HL-60/S4 treated with phorbol 12-myristate 13-acetate at 8.2 ng/mL for 4 days and 3 days (cell line): Measurements from ENCODE around the gene KBTBD7.
"Not testable (repeated sequence)": the region's sequence is repeated elsewhere in the genome, so short reads cannot be mapped to it uniquely, and the experiment has no call there.

Source experiments
- in situ Hi-C: fragments of 300-500 bp; cut with MboI; formaldehyde crosslinking; loops from 2 replicates; pipeline ENCODE4 v1.15.0; 2022; ENCODE audit warnings: low sequenced_read_pairs

KBTBD7 gene

DNA sequence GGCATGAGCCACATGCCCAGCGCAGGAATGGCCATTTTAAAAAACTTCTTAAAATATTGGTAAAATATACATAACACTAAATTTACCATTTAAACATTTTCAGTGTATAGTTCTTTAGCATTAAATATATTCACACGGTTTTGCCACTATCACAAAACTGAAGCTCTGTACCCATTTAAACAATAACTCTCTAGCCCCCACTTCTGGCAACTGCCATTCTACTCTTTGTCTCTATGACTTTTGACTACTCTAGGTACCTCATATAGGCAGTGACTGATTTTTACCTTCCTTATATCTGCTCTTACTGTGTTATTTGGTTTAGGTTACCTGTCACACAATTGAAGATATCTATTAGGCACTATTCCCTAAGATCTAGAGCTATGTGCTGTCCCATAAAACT lies 2.3 kb upstream of the KBTBD7 start:
- in situ Hi-C loops: no loop called here

DNA sequence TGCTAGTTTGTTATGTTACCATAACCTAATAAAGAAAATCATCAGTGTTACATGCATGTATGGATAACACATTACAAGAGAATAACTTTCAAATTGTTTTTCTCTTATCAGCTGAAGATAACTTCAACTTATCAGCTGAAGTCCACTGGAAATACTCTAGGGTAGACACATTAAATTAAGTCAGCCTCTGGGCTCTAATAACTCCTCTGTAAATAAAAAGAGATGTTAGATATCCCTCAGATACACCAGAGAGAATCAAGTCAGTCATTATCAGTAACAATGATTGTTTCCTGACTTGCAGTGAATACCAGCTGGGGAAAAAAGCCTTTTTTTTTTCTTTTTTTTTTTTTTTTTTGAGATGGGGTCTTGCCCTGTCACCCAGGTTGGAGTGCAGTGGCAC lies 1.6 kb upstream of the KBTBD7 start:
- in situ Hi-C loops: no loop called here

DNA sequence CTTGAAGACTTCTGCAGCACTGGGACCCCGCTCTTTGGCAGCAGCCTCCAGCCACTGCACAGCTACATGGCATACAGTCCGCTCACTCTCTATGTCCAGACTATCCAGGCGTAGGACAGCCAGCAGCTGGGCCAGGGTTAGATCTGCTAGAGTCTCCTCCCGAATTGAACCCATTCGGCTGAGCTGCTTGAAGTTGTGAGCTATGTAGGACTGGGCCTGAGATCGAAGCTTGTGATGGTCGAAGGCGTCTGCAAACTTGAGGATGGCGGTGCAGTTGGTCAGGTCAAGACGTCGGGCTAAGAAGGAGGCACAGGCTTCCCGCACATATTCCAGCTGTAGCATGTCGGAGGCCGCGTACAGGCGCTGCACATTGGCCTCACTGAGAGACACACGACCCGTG lies 900 bp downstream of the KBTBD7 start:
- in situ Hi-C loops: no loop called here

DNA sequence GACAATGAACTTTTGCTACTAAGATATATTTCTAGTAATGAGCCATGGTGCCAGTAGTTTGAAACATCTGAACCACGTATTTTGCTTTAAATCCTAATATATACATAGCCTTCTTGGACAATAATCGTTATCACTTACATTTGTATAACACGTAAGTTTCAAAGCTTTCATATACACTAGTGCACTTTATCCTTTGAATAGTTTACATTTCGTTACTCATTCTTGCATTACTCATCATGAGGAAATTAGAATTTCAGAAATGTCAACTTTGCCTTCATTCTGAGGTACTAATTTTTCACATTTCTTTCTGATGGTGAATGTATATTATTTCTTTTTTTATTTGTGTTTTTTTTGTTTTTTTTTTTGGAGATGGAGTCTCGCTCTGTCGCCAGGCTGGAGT lies 5.8 kb downstream of the KBTBD7 start:
- in situ Hi-C loops: no loop called here

DNA sequence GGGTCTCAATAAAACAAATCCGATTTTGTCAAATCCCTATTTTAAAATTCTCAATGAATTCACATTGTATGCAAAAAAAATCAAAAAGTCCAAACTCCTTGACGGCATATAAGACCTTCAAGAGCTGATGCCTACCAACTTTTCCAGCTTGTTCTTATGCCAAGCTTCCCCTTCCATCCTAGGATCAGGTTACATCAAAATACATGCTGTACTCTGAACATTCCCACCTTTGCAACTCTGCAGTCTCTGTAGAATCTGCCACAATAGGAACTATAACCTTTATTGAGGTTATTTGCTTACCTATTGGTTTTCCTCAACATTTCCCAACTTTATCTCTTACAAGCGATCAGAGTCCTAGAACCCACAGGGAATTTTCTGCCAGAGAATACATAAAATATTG lies 7.9 kb downstream of the KBTBD7 start:
- in situ Hi-C loops: no loop called here

DNA sequence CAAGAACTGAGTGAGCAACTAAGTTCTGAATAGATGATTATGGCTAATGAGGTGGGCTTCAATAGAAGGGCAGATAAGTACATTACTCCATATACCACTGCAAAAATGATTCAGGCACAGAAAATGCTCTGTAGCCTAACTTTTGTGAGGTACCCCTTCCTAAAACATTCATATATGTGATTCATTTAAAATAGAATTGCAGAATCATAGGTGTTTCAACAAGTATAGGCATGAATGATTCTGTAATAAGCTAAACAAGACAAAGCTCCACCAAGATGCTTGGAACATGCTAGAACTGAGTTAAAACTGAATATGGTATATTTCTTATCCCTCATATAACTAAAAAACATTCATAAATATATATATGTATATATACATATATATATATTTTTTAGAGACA lies 12.1 kb downstream of the KBTBD7 start:
- in situ Hi-C loops: no loop called here

DNA sequence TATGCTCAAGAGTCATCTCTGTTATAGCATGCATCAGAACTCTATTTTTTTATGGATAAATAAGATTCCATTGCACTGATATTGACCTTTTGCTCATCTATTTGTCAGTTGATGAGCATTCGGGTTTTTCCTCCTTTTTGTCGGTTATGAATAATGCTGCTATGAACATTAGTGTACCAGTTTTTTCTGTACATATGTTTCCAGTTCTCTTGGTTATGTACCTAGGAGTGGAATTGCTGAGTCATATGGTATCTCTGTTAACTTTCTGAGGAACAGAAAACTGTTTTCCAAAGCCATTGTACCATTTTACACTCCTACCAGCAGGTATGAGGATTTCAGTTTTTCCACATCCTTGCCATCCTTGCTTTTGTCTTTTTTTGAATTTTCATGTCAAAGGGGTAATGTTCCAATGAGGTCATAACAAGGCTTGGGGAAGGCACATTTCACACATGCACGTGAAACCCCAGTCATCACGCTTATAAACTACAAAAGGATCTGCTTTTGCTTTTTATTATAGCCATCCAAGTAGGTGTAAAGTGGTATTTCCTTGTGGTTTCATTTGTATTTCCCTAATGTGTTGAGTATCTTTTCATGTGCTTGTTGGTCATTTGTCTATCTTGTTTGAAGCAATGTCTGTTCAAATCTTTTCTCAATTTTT lies 14.6 kb downstream of the KBTBD7 start:
- in situ Hi-C loops: no loop called here

DNA sequence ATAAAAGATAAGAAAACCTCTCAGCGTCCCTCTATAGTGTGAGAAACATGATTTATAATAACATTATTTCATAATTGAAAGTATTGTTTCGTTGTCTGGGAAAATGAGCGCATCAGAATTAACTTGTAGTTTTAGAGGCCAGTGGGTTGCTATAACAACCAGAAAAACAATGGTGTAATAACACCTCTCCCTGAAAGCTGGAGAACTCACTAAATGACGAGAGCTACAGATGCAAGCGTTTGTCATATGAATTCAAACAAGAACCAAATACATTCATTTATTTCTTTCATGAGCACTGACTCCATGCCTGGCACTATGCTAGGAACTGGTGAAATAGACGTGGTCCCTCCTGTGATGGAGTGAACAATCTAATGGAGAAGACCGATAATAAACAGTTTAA lies 16.3 kb downstream of the KBTBD7 start:
- in situ Hi-C loops: no loop called here

DNA sequence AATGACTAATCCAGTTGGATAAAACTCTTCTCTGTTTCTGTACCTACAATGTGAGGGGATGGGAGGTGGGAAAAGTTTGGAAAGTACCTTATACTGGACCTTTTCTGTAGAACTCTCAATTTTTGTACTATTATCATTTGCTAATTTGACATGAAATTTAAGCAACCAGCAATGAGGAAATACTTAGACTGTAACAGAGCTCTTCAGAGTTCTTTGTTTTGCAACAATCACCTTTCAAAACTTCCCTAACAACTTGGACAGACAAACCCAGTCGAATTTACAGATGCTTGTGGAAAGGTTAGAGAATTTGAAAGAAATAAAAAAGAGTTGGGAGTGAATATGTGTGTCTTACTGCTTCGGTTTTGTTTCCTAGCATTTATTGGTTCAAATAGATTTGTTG lies 16.8 kb downstream of the KBTBD7 start:
- in situ Hi-C loops: no loop called here

DNA sequence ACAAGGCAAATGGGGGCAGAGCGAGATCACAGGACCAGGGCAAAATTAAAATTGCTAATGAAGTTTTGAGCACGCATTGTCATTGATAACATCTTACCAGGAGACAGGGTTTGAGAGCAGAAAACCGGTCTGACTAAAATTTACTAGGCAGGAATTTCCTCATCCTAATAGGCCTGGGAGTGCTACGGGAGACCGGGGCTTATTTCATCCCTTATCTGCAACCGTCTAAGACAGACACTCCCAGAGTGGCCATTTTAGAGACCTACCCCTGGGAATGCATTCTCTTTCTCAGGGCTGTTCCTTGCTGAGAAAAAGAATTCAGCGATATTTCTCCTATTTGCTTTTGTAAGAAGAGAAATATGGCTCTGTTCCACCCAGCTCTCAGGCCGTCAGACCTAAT lies 18.8 kb downstream of the KBTBD7 start:
- in situ Hi-C loops: not testable (repeated sequence)

DNA sequence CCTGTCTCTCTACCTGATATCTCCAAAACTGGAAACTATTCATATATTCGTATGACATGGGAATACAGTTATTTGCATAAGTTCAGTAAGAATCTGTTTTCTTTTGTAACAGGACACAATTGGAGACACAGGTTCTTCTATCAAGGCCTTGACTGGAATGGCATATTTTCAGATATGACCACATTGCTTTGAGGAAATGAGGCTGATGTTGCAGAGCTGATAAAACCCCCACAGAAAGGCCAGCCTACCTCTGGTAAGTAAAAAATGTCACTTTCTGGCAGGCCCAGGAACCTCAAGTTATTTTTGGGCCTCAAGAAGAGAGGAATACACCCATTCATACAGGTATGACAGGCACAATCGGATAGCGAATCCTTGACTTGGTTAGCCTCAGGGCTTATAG lies 32.2 kb downstream of the KBTBD7 start:
- in situ Hi-C loops: no loop called here

DNA sequence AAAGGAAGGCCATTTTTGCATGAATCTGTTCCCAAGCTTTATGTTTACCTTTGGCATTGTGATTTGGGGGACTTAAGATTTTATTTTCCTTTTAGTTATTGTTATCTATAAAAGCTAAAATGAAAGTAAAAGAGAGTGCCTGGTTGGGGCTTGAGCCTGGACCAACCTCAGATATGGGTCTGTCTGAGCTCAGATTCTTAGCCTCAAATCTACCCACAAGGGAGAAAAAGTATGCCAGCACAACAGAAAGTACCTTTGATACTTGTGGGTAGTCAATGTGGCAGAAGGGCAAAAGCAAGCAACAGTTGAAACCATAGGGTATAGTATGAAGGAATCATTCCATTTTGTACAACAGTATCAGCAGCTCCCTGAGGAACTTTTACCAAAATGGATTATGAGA lies 35.2 kb downstream of the KBTBD7 start:
- in situ Hi-C loops: no loop called here

DNA sequence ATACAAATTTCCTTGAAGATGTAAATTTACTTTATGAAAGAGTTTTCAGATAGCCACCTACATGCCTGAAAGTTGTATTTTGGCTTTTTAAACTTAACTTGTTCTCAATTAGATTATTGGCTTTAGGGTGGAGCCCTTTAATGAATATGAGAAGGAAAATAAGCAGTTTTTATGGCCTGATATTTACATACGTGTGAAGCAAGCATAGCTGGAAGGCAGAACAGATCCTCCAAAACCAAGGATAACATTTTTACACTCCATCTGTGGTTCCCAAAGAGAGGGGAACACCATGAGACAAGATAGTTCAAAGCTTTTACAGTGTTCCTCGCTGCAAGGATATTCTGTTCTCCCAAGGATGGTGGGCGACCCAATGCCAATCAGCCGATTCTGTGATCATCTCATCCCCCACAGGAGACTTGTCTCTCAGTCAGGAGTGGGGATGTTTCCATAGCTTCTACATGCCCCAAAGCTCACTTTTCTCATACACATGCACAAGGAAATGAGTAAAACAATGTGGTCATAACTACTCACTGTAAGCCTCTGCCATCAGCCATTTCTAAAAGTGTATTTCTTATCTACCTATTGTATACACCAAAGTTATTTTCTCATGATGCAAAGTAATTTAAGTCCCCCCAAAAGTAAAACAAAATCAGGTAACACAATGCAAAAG lies 37.2 kb downstream of the KBTBD7 start:
- in situ Hi-C loops: no loop called here

DNA sequence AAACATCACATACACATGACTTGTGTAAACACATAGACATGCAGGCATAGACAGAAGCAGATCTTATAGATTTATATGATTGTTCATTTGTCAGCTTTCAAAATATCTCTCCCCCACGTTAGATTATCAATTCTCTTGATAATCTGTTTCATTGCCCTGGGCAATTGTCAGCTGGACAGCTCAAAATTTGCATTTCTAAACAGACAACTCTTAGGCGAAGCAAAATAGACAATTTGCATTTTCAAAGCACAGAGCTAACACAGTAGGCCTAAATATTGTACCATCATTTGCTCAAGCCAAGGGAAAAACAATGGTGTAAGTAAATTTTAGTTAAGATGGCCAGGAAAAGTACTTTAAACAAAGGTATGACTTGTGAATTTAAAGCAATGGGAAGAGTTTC lies 37.7 kb downstream of the KBTBD7 start:
- in situ Hi-C loops: no loop called here

DNA sequence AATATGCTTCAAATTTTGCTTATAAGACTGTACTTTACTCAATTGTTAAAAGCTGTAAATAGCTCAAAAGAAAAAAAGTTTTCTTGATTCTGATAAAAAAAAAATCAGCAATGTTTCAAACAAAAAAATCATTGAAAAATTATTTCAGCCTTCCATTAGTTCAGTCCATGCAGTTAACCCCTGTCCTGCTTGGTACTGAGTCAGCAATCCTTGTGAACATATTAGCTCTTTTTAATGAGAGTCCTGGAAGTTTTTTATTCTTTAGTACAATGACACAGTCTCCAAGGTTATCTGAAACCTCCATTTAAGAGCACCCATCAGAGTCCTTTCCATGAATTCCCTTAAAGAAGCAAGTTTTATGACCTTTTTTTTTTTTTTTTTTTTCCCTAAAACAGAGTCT lies 40.3 kb downstream of the KBTBD7 start:
- in situ Hi-C loops: no loop called here

DNA sequence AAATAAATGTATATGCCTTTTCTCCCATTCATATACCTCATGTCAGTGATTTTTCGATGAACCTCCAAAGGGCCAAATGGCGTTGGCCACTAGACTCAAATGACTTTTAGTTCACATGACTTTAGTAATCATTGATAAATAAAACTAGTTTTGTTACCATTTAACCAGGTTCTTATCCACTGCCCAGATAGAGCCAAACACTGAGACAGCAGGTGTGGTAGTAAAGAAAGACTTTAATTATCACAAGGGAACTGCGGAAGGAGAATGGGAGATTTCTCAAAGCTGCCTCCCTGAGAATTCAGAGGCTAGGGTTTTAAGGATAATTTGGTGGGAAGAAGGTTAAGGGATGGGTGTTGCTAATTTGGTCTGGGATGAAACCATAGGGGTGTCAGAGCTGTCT lies 42.4 kb downstream of the KBTBD7 start:
- in situ Hi-C loops: no loop called here

DNA sequence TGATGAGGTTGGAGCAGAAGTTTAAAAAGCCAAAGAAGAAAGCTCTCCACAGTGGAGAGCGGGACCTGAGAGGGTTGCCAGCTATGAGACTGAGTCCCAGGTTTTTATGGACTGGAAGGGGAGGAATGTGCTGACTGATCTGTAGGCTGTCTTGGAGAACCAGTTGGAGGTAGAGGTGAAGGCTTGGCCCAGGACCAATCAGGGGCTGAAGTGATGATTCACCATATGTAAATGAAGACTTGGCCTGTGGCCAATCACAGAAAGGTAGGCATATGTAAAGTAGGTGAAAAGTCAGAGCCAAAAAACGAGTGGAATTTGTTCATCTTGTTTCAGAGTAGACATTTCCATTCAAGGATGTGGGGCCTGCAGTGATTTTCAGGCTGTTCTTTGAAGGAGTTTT lies 44.3 kb downstream of the KBTBD7 start:
- in situ Hi-C loops: no loop called here

DNA sequence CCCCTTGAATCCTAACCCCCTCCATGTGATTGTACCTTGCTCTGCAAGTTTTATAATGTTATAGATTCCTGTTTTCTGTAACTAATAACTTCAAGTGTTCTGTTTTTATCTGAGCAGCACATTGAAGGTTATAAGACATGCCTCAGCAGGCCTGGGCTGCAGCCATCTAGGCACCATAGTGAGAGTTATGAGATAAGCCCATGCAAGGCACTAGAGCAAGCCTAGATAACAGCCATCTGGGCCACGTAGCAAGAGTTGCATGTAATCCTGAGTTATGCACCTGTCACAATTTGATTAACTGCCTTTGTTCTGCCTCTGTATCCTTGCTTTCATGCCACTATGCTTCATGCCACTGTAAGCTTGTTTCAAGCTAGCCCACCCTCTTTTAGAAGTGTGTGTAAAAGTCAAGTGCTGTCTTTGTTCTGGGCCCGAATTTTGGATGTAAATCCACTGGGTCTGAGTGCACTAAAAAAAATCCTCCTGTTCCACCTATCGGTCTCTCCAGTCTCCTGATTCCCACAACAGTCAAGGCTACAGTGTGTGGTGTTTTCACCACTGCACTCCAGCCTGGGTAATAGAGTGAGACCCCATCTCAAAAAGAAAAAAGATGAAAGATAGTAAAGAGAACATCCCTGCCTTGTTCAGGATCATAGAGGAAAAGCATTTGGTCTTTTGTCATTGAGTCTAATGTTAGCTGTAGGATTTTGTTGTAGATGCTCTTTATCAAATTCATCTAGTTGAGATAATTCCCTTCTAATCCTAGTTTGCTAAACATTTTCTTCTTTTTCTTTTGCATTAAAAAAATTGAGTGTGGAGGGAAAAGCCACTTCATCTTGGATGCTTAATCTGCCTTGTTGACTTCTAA lies 45.7 kb downstream of the KBTBD7 start:
- in situ Hi-C loops: no loop called here

DNA sequence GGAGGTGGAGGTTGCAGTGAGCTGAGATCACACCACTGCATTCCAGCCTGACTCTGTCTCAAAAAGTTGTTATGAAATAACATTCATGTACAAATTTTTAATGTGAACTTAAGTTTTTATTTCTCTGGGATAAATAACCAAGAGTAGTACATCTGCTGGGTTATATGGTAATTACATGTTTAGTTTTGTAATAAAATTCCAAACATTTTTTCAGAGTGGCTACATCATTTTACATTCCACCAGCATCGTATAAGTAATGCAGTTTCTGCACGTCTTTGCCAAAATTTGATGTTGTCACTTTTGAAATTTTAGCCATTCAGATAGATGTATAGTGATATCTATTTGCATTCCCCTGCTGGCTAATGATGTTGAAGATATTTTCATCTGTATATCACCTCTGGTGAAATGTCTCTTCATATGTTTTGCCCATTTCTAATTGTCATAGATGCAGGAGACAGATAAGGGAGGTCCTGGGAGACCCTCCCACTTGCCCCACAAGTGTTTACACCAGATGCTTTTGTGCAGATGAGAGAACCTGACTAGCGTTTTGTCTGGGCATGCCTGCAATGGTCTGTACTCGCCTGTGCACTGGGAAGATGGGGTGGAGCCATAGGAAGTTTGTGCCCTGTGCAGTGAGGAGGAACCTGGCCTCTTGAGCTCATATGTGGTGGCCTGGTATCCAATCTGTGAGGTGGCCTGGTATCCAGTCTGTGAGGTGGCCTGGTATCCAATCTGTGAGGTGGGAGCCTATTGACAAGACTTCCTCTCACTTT lies 49.0 kb downstream of the KBTBD7 start:
- in situ Hi-C loops: no loop called here

DNA sequence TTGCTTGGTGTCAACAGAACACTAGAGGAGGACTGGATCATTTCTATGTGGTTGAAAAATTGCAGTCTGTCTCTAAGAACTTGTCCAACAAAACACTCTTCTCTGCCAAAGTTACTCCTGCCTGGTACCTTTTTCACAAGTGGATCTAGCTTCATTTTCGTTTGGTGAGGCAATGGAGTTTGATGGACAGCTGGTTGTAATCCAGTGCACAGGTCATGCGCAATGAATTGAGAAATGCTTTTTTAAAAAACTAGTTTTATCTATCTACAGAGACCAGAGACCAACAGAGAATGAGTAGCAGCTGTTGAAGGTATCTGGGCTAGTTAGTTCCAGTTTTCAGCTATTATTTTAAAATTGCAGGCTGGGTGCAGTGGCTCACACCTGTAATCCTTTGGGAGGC lies 49.8 kb downstream of the KBTBD7 start:
- in situ Hi-C loops: no loop called here
